AG09319 (cell line): Measurements from ENCODE around the gene KIF3C.
A peak's percentile ranks its signal among the peaks of the same experiment; 100 is the strongest.

Experiments used
- DNase-seq: peaks from one replicate; pipeline ENCODE4 v3.0.0-alpha.2; 2010; ENCODE audit warnings: low read depth; ENCODE audit errors: extremely low read depth
- CTCF ChIP-seq: IDR thresholded peaks from 2 replicates; pipeline ENCODE4 v1.5.1; 2011; ENCODE audit warnings: low read depth, mild to moderate bottlenecking, inconsistent platforms, low read length, moderate library complexity

KIF3C gene

GRCh38 chr2:26016012-26016705 lies 33.9 kb upstream of the KIF3C start:
- no peak for DNase-seq
- no peak for TF ChIP-seq CTCF

GRCh38 chr2:26013668-26014067 lies 31.4 kb upstream of the KIF3C start:
- no peak for DNase-seq
- no peak for TF ChIP-seq CTCF

- DNase-seq, result no peak
These were observed 29.9 kb upstream of the KIF3C start for GRCh38 chr2:26011990-26012856.

GRCh38 chr2:26011609-26011989 lies 29.3 kb upstream of the KIF3C start:
- TF ChIP-seq CTCF, result no peak
- no peak for DNase-seq

More at GRCh38 chr2:26011990-26012856, 29.9 kb upstream of the KIF3C start:
- TF ChIP-seq CTCF, result no peak

- no peak for DNase-seq
- no peak for TF ChIP-seq CTCF
These were observed 28.6 kb upstream of the KIF3C start for GRCh38 chr2:26010943-26011342.

- no peak for TF ChIP-seq CTCF
- no peak for DNase-seq
These were observed 27.3 kb upstream of the KIF3C start for GRCh38 chr2:26009567-26009963.

- peak; percentile 57 for DNase-seq
- no peak for TF ChIP-seq CTCF
These were observed 26.7 kb upstream of the KIF3C start for GRCh38 chr2:26008851-26009566.
